ENCODE results near the gene PLXNA2.

PLXNA2 gene

DNA sequence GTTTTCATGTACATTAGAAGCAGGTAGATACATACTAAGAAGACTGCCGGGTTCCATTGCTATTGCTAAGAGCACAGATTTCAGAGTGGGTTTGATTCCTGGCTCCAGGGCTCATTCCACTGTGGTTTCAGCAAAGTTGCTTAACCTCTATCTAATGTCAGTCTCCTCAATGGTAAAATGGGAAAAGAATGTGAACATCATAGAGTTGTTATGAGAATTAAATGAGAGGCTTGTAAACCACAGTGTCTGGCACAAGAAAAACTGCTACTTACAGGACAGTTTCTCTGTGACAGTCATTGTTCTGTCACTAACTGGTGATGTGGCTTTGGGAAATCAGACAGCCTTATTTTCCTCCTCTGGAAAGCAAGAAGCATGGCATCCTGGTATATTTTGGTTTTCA, 10.7 kb upstream of the PLXNA2 start:
- DNase-seq (ENCODE audit: low spot score) = no peak
- TF ChIP-seq, protein P1, sequence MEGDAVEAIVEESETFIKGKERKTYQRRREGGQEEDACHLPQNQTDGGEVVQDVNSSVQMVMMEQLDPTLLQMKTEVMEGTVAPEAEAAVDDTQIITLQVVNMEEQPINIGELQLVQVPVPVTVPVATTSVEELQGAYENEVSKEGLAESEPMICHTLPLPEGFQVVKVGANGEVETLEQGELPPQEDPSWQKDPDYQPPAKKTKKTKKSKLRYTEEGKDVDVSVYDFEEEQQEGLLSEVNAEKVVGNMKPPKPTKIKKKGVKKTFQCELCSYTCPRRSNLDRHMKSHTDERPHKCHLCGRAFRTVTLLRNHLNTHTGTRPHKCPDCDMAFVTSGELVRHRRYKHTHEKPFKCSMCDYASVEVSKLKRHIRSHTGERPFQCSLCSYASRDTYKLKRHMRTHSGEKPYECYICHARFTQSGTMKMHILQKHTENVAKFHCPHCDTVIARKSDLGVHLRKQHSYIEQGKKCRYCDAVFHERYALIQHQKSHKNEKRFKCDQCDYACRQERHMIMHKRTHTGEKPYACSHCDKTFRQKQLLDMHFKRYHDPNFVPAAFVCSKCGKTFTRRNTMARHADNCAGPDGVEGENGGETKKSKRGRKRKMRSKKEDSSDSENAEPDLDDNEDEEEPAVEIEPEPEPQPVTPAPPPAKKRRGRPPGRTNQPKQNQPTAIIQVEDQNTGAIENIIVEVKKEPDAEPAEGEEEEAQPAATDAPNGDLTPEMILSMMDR (IDR thresholded peaks at IDR 0.05; ENCODE audit: extremely low read depth, missing control alignments) = no peak

DNA sequence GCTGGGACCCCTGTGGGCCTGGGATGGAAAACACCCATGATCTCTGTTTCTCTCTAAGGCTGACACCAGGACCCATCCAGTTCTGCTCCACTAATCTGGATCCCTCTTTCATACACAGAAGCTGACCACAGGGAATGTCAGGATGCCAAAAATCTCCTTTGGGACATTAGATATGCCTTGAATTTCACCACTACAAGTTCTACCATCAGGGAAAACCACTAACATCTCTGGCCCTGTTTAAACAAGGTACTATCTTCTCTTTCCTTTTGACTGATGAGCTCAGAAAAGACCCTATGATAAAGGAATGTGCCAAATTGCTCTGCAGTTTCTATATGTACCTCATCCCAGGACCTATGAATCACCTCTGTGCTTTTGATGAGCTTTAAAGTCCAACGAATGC, 10.2 kb upstream of the PLXNA2 start:
- no peak for DNase-seq (ENCODE audit: low spot score)
- TF ChIP-seq, protein P1 (IDR thresholded peaks at IDR 0.05; ENCODE audit: extremely low read depth, missing control alignments) = no peak

DNA sequence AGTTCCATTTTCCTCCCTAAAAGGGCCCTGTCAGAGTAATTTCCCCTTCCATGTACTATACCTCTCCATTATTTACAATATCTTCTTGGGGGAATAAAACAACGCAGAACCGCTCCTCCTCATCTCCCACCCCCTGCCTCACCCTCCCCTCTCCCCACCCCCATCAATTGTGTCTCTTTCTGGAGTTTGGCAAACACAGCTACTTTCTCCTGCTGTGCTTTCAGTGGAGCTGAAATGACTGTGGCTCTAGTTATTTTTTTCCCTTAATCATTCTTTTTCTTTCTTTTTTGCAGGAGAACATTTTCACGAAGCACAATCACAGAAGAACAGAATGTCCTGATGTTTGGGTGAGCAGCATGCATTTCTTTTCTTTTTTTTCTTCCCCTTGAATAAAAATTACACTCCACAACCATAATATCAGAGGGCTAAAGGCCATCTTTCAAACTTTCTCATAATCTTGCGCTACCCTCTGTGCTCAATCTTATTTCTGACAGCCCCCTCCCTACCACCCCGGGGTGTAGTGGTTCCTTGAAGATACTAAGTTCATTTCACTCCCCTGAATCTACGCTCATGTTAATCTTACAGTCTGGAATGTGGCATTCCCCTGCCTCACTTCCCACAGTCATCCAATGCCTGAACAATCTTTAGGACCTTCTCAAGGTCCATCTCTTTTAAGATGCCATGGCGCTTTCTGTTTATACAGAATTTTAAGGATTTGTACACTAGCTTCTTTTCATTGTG, 8.8 kb upstream of the PLXNA2 start:
- TF ChIP-seq, protein P1 (IDR thresholded peaks at IDR 0.05; ENCODE audit: extremely low read depth, missing control alignments) = no peak
- DNase-seq (ENCODE audit: low spot score) = no peak

- no peak for DNase-seq (ENCODE audit: low spot score)
- TF ChIP-seq, protein P1 (IDR thresholded peaks at IDR 0.05; ENCODE audit: extremely low read depth, missing control alignments) = no peak
These were observed 8.0 kb upstream of the PLXNA2 start for GRCh38 chr1:208251911-208252835.

DNA sequence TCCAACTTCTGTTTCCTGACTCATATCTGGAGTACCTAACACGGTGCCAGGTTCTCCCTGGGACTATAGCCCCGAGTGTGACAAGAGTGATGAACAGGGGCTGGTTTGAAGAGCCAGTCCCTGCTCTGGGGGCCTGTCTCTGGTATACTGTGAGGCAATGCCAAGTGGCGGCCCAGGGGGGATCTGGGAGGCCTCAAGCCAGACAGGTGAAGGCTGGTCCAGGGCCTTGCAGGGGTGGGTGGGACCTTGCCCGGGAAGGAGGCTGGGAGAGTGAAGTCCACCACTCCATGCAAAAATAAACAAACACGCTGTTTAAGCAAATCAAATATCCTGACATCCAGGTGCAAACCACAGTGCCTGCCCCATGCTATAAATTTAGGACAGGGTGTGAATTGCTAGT, 6.8 kb upstream of the PLXNA2 start:
- DNase-seq (ENCODE audit: low spot score) = no peak
- TF ChIP-seq, protein P1 (IDR thresholded peaks at IDR 0.05; ENCODE audit: extremely low read depth, missing control alignments) = no peak

GRCh38 chr1:208250613-208251012, 6.4 kb upstream of the PLXNA2 start:
- DNase-seq (ENCODE audit: low spot score) = no peak
- TF ChIP-seq, protein P1 (IDR thresholded peaks at IDR 0.05; ENCODE audit: extremely low read depth, missing control alignments) = no peak
